Common myeloid progenitor, CD34-positive (primary cell): ENCODE results near the gene STON2.
"Not testable (repeated sequence)": the region's sequence is repeated elsewhere in the genome, so short reads cannot be mapped to it uniquely, and the experiment has no call there.

Experiments used
- CTCF ChIA-PET: fragments of 350-600 bp; sonication (Branson Sonifier 250); formaldehyde crosslinking; loops from one replicate; lab custom pipeline; 2021; ENCODE audit warnings: antibody characterized with exemption; lab: Charles Lee
- POLR2A ChIA-PET: fragments of 350-600 bp; sonication (Branson Sonifier 250); formaldehyde crosslinking; loops from one replicate; lab custom pipeline; 2021; ENCODE audit warnings: antibody characterized with exemption; lab: Charles Lee
- DNase-seq, 3 donors: peaks; one replicate each; pipeline versions ENCODE4 v3.0.0 to v3.0.0-alpha.2; 2013
- H3K27ac ChIP-seq, 2 experiments: 1 replicate in 1 of 2; 2 replicates in 1 of 2; pipeline ENCODE4 v1.7.0; 2013; ENCODE audit warnings: inconsistent platforms in 2 of 2, low read length in 2 of 2, mild to moderate bottlenecking in 2 of 2, low read depth in 1 of 2, moderate library complexity in 1 of 2; ENCODE audit not compliant: severe bottlenecking in 2 of 2, insufficient read depth in 1 of 2, poor library complexity in 1 of 2
- H3K27me3 ChIP-seq, 5 experiments: replicated peaks in 2 of 5; 1 replicate in 3 of 5; 2 replicates in 2 of 5; pipeline versions ENCODE4 v1.6.1 to v1.7.0; 2013; ENCODE audit warnings: low read length in 4 of 5, mild to moderate bottlenecking in 2 of 5, moderate library complexity in 2 of 5, inconsistent platforms in 1 of 5; ENCODE audit not compliant: insufficient read depth in 5 of 5, control insufficient read depth in 4 of 5
- H3K36me3 ChIP-seq, 4 experiments: 1 replicate in 2 of 4; 2 replicates in 2 of 4; pipeline versions ENCODE4 v1.6.1 to v1.7.0; 2013; ENCODE audit warnings: low read length in 3 of 4, control low read depth in 1 of 4, mild to moderate bottlenecking in 1 of 4; ENCODE audit not compliant: control insufficient read depth in 4 of 4, insufficient read depth in 4 of 4
- H3K4me1 ChIP-seq, 4 experiments: 1 replicate in 3 of 4; 2 replicates in 1 of 4; pipeline versions ENCODE4 v1.6.1 to v1.7.1; 2013; ENCODE audit warnings: low read length in 3 of 4, mild to moderate bottlenecking in 3 of 4, control low read depth in 1 of 4, inconsistent platforms in 1 of 4, moderate library complexity in 1 of 4; ENCODE audit not compliant: control insufficient read depth in 4 of 4, insufficient read depth in 4 of 4; ENCODE audit errors: control extremely low read depth in 1 of 4
- H3K4me3 ChIP-seq, 7 experiments: 1 replicate in 4 of 7; 2 replicates in 3 of 7; pipeline versions ENCODE4 v1.5.1 to v1.7.0; 2013; ENCODE audit warnings: mild to moderate bottlenecking in 7 of 7, low read length in 6 of 7, moderate library complexity in 6 of 7, inconsistent platforms in 2 of 7, low read depth in 2 of 7, control low read depth in 1 of 7; ENCODE audit not compliant: insufficient read depth in 4 of 7, control insufficient read depth in 1 of 7; ENCODE audit errors: extremely low read depth in 1 of 7
- H3K9me3 ChIP-seq, 5 experiments: 1 replicate in 4 of 5; 2 replicates in 1 of 5; pipeline versions ENCODE4 v1.6.1 to v1.7.1; 2013; ENCODE audit warnings: low read length in 4 of 5, mild to moderate bottlenecking in 2 of 5, inconsistent platforms in 1 of 5, low read depth in 1 of 5, moderate library complexity in 1 of 5; ENCODE audit not compliant: control insufficient read depth in 4 of 5, insufficient read depth in 2 of 5; ENCODE audit errors: control extremely low read depth in 1 of 5
- WGBS: methylation state at CpG from one replicate; pipeline ENCODE4 v1.1.5; 2013; ENCODE audit not compliant: insufficient coverage; 5-methylcytosine and 5-hydroxymethylcytosine counted together

The STON2 gene

DNA sequence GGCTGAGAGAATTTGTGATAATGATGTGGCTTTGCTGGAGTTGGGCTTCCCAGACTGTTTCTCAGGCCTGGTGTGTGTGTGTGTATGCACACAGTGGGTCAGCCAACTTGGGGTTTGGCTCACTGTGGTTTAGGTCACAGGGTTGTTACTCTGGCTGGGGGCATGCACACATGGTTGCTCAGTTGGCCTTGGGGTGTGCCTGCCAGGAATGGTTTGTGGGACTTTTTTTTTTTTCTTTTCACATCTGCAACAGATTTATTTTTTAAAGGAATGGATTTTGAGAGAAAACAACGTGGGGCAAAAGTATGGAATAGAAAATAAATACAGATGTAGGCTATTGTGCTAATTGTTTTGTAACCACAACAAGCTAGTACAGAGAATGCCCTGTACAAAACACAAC, 154.4 kb downstream of the STON2 start:
- DNase-seq = no peak
- Histone ChIP-seq H3K27ac (no peak overlapping the region), H3K27me3 (no peaks in the 10 kb centered on the region), H3K36me3 (no peaks in the 10 kb centered on the region), H3K4me1 (no peaks in the 10 kb centered on the region), H3K4me3 (peak overlapping the region in 1 of 7 experiments; percentile 10), H3K9me3 (peaks cover 0 to 4% (median 0%) of the 10 kb centered on the region in 5 experiments)
- POLR2A ChIA-PET = no interaction called here
- CTCF ChIA-PET = no interaction called here
- no CpG with 5 or more reads among the region's 1 CpG for WGBS

DNA sequence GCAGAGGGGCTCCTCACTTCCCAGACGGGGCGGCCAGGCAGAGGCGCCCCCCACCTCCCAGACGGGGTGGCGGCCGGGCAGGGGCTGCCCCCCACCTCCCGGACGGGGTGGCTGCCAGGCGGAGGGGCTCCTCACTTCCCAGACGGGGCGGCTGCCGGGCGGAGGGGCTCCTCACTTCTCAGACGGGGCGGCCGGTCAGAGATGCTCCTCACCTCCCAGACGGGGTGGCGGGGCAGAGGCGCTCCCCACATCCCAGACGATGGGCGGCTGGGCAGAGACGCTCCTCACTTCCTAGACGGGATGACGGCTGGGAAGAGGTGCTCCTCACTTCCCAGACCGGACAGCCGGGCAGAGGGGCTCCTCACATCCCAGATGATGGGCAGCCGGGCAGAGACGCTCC, 155.7 kb downstream of the STON2 start:
- WGBS = 97% methylated on average over 20 of the region's 28 CpGs
- H3K36me3 ChIP-seq, DNase-seq, H3K9me3 ChIP-seq, H3K27me3 ChIP-seq, H3K27ac ChIP-seq, POLR2A ChIA-PET, H3K4me3 ChIP-seq, CTCF ChIA-PET, H3K4me1 ChIP-seq: not testable (repeated sequence)

DNA sequence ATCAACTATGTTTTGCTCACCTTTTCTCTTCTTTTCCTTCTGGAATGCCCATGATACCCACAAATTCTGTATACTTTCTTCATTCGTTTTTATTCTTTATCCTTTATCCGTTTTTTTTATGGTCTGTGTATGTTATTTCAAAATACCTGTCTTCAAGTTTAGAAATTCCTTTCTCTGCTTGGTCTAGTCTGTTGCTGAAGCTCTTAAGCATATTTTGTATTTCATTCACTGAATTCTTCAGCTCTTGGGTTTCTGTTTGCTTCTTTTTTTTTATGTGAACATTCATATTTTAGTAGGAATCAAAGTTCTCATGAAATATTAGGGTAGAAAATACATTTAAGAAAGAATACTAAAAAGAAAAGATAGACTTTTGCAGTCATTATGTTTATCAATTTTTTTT, 156.6 kb downstream of the STON2 start:
- ChIA-PET POLR2A (no interaction called here), CTCF (interaction anchor here (1.1 kb wide), 1 partner anchor 9 kb away, joined by 3 read pairs; no protein-coding TSS in a partner anchor)
- WGBS = no CpG with 5 or more reads among the region's 2 CpGs
- H3K36me3 ChIP-seq = no peaks in the 10 kb centered on the region
- peaks cover 0 to 4% (median 0%) of the 10 kb centered on the region in 5 experiments for H3K9me3 ChIP-seq
- no peak for DNase-seq
- H3K4me3 ChIP-seq = no peak overlapping the region
- H3K4me1 ChIP-seq = no peaks in the 10 kb centered on the region
- H3K27ac ChIP-seq = no peak overlapping the region
- H3K27me3 ChIP-seq = no peaks in the 10 kb centered on the region

DNA sequence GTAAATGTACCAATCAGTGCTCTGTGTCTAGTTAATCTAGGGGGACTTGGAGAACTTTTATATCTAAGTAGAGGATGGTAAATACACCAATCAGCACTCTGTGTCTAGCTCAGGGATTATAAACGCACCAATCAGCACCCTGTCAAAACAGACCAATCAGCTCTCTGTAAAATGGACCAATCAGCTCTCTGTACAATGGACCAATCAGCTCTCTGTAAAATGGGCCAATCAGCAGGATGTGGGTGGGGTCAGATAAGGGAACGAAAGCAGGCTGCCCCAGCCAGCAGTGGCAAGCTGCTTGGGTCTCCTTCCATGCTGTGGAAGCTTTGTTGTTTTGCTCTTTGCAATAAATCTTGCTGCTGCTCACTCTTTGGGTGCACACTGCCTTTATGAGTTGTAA, 163.3 kb downstream of the STON2 start:
- DNase-seq, H3K9me3 ChIP-seq, H3K36me3 ChIP-seq, H3K4me3 ChIP-seq, H3K27ac ChIP-seq, H3K27me3 ChIP-seq, H3K4me1 ChIP-seq, POLR2A ChIA-PET: not testable (repeated sequence)
- WGBS = 83% methylated on average over 1 of the region's 2 CpGs
- CTCF ChIA-PET = interaction anchor here (0.8 kb wide), 1 partner anchor 11 kb away, joined by 4 read pairs; no protein-coding TSS in a partner anchor

DNA sequence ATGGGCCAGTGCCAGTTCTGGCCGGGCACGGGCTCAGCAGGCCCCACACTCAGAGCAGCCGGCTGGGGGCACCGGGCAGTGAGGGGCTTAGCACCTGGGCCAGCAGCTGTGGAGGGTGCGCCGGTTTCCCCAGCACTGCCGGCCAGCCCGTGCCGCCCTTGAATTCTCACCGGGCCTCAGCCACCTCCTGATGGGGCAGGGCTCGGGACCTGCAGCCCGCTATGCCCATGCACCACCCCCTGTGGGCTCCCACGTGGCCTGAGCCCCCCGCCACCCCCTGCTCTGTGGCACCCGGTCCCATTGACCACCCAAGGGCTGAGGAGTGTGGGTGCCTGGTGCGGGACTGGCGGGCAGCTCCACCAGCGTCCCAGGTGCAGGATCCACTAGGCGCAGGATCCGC, 164.0 kb downstream of the STON2 start:
- Histone ChIP-seq H3K27me3 (no peaks in the 10 kb centered on the region), H3K9me3 (peaks cover 0 to 5% (median 0%) of the 10 kb centered on the region in 5 experiments), H3K36me3 (no peaks in the 10 kb centered on the region), H3K27ac (no peak overlapping the region), H3K4me1 (no peaks in the 10 kb centered on the region), H3K4me3 (no peak overlapping the region)
- 97% methylated on average over 17 of the region's 20 CpGs for WGBS
- DNase-seq = no peak
- ChIA-PET CTCF (interaction anchor here (0.8 kb wide), 1 partner anchor 11 kb away, joined by 4 read pairs; no protein-coding TSS in a partner anchor), POLR2A (no interaction called here)

DNA sequence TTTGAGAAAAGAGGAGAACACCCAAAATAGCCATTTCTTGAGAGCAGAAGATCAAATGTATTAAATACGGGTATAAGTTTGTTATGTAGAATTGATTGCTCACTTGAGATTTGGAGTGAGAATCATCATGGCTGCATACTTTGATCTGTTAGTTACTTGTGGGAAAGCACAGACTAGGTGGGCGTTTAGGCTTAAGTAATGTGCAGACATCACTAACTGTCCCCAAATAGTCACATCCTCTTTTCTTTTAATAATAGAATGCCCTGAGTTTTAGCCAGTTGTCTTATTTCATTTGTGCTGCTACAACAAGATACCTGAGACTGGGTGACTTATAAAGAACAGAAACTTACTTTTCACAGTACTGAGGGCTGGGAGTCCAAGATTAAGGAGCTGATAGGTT, 165.0 kb downstream of the STON2 start:
- H3K27me3 ChIP-seq = no peaks in the 10 kb centered on the region
- POLR2A ChIA-PET = no interaction called here
- no peaks in the 10 kb centered on the region for H3K4me1 ChIP-seq
- H3K27ac ChIP-seq = no peak overlapping the region
- no peak overlapping the region for H3K4me3 ChIP-seq
- no peaks in the 10 kb centered on the region for H3K36me3 ChIP-seq
- CTCF ChIA-PET = interaction anchor here (0.7 to 2.4 kb wide), 2 partner anchors 12 to 16 kb away, joined by 3 to 8 read pairs; no protein-coding TSS in a partner anchor
- 83% methylated on average over 1 of the region's 2 CpGs for WGBS
- DNase-seq = no peak
- H3K9me3 ChIP-seq = peaks cover 0 to 13% (median 0%) of the 10 kb centered on the region in 5 experiments

DNA sequence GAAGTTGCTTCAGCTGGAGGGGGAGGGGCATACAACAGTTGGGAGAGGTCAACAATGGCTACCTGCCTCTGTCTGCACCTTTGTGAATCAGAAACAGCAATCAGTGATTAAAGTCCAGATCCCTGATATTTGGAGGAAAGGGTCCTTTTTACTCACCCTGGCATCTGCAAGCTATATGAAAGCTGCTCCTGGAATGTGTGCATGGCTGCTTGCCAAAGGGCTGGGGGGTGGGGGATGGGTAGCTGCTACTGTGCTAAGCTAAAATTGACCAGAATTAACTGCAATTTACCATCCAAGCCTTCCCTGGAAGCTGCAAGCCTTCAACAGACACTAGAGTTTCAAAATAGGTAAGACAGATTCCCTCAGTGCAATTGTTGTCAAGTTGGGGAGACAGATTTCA, 165.8 kb downstream of the STON2 start:
- ChIA-PET CTCF (interaction anchor here (0.9 to 2.4 kb wide), 2 partner anchors 8 to 11 kb away, joined by 3 to 8 read pairs; no protein-coding TSS in a partner anchor), POLR2A (no interaction called here)
- H3K4me3 ChIP-seq = no peak overlapping the region
- no peaks in the 10 kb centered on the region for H3K27me3 ChIP-seq
- H3K9me3 ChIP-seq = peaks cover 0 to 19% (median 0%) of the 10 kb centered on the region in 5 experiments
- no peaks in the 10 kb centered on the region for H3K4me1 ChIP-seq
- H3K27ac ChIP-seq = no peak overlapping the region
- no peak for DNase-seq
- no peaks in the 10 kb centered on the region for H3K36me3 ChIP-seq
